GM12801 (cell line): ENCODE measurements around the gene TPX2.

Experiments used
- TF ChIP-seq, protein P1 (sequence below): IDR thresholded peaks from one replicate; pipeline ENCODE4 v1.5.1; 2011; ENCODE audit warnings: control low read depth; ENCODE audit not compliant: insufficient read length; ENCODE audit errors: extremely low read depth

TPX2 gene

DNA sequence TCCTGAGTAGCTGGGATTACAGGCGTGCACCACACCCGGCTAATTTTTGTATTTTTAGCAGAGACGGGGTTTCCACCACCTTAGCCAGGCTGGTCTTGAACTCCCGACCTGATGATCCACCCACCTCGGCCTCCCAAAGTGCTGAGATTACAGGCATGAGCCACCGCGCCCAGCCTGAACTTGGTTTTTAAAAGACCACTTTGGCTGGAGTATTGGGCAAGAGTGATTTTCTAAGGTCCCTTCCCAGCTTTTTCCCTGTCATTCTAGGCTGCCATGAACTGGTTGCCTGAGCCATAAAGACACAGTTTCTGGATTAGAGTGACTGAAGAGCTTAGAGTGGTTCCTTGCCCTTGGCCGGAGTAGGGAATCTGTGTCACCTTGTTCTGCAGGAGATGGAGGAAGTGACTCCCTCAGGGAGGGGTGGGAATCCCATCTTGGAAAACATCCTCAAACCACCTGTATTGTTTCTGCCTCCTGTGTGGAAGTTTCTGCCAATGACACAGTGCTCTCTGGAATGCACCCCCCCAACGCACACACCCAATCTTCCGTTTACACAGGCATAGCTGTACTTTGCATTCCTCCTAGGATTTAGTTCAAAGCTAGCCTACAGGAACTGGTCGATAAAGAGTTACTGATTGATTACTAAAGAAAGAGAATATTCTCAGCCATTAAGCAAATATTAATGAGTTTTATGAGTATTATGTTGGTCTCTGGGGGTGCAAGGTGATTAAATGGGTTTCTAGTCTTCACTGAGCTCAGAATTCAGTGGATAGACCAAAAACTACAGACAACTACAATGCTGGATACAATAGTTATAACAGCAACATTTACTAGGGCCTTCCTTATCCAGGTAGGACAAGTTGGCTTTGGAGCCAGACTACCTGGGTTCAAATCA is 34.6 kb upstream of the TPX2 start:
- TF ChIP-seq, protein P1, sequence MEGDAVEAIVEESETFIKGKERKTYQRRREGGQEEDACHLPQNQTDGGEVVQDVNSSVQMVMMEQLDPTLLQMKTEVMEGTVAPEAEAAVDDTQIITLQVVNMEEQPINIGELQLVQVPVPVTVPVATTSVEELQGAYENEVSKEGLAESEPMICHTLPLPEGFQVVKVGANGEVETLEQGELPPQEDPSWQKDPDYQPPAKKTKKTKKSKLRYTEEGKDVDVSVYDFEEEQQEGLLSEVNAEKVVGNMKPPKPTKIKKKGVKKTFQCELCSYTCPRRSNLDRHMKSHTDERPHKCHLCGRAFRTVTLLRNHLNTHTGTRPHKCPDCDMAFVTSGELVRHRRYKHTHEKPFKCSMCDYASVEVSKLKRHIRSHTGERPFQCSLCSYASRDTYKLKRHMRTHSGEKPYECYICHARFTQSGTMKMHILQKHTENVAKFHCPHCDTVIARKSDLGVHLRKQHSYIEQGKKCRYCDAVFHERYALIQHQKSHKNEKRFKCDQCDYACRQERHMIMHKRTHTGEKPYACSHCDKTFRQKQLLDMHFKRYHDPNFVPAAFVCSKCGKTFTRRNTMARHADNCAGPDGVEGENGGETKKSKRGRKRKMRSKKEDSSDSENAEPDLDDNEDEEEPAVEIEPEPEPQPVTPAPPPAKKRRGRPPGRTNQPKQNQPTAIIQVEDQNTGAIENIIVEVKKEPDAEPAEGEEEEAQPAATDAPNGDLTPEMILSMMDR, result no peak

DNA sequence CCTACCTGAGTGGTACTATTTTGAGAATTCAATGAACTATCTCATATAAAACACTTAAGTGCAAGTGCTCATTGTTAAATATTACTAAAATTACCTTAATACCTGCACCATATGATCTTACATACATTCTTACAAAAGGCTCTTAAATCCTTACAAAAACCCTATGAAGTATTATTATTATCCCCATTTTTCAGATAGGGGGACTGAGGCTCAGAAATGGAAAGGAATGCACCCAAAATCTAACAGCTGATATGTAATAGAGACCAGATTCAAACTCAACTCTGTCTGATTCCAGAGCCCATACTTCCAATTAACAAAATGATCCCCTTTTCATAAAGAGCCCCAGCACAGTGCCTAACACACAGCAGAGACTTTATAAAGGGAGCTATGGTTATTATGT is 33.9 kb upstream of the TPX2 start:
- TF ChIP-seq, protein P1, result no peak

DNA sequence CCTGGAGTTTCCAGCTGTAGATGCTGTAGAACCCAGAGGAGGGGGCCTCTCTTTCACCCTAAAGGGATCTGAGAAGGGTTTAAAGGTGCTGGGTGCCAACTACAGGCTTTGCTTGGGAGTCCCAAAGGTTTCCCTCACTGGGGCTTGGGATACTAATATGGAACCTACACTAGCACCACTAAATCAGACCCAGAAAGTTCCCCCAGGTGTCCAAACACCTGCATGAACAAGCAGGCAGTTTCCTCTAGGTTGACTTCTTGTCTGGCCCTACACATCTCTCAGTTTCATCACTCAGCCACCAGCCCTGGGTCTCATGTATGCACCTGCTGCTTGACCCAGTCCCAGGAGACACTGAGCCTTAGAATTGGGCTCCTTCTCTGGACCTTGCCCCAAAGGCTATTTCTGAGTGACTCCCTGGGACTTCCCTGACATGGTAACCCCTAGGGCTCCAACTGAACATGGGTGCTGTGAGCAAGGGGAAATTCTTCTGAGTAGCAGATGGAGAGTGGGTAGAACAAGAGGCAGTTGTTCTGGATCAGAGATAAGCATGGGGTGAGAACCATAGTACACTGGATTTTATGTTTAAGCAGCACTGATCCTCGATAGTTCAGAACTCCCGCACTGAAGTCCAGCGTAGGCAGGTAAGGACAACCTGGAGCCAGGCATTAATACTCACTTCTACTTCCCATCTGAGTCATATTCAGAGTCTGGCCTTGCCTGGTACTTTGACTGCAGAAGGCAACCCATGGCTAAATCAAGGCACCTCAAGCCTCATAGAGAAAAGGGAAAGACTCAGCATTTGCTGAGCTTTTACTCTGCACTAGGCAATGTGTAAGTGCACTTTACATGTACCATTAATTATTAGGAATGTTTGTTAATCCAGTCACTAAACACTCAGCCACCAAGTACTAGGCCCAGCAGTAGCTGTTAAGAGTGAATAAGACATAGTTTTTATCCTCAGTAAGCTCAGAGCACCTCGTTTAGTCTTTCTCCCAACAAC is 33.2 kb upstream of the TPX2 start:
- TF ChIP-seq, protein P1, result no peak

DNA sequence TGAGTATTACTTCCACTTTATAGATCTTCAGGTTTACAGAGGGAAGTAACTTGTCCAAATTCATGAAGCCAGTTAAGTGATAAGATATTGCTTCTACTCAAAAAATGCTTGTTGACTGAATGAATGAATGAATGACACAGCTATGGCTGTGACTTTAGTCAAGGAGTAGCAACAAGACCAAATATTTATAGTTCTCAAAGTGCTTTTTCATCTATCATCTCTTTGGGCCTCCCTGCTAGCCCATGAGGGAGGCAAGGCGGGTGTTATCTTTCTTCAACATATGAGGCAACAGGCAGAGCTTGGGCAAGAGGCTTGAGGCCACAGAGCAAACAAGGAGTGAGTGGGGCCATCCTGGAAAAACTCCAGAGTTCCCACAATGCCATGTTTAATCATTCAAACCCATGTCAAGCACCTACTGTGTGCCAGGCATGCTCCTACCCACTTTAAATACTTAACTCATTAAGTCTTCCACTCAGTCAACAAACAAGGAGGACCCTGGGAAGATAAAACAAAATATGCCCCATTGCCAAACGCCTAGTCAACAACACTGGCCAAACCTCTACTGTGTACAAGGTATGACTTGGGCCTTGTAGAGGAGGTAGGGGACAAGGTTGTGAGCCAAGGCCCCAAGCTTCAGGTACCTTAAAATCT is 32.4 kb upstream of the TPX2 start:
- TF ChIP-seq, protein P1, result no peak

DNA sequence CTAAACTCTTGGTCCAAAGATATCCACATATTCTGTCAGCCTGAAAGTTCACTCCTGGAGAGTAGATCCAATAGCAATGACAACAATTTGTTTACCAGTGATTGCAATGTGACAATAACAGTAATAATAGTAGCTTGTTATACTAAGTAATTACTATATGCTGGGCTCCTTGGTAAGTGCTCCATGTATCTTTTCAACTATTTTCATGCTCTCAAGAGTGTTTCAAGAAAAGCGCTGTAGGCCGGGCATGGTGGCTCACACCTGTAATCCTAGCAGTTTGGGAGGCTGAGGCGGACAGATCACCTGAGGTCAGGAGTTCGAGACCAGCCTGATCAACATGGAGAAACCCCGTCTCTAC is 31.9 kb upstream of the TPX2 start:
- TF ChIP-seq, protein P1, result no peak

DNA sequence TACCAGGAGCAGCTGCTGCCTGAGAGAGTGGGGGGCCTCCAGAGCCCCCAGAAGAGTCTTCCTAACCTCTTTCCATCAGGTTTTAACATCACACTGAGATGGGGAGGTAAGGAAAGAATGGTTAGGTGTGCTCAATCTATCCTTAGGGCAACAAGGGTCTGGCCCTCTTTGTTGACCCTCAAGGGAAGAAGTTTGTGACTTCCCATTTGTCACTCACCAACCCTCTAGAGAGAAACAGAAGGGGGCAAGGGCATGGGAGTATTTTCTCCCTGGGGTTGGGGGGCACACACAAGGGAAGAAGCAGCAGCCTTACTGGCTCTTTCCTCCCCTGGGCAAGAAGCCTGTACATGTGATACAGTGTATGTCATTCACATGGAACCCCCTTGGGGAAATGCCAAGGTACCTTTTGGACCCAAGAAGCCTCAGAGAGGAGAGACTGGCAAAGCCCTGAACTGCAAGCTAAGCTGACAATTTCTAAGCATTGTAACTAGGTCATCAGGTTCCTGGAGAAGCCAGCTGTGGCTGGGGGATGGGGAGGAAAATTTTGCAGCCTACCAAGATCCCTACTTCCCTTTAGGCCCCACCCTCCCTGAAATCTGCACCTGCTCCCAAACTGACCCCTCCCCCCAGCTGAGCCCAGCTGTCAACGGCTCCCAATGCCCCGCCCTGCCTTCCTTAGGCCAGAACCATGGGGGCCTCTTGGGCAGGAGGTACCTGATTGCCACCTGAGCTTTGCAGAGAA is 30.9 kb upstream of the TPX2 start:
- TF ChIP-seq, protein P1, result no peak
